Stimulated activated CD4-positive, alpha-beta T cell treated with anti-CD3 and anti-CD28 coated beads, Interleukin-12 subunit alpha, Interleukin-12 subunit beta, amount 100 ng/mL, for 24 hours (primary cell): ENCODE data around the gene TNFRSF9.
"Not testable (repeated sequence)": the region's sequence is repeated elsewhere in the genome, so short reads cannot be mapped to it uniquely, and the experiment has no call there.

Experiments
- DNase-seq, 2 experiments: peaks; one replicate each; pipeline ENCODE4 v3.0.0-alpha.2; 2020; ENCODE audit warnings: low read depth in 2 of 2

TNFRSF9 gene

GRCh38 chr1:7919880-7920279 is 20.8 kb downstream of the TNFRSF9 start:
- no peak for DNase-seq

GRCh38 chr1:7917971-7918370 is 22.7 kb downstream of the TNFRSF9 start:
- not testable (repeated sequence) for DNase-seq

- DNase-seq: no peak
Observed at GRCh38 chr1:7916501-7916830, 24.2 kb downstream of the TNFRSF9 start.

GRCh38 chr1:7915826-7916500 is 24.7 kb downstream of the TNFRSF9 start:
- DNase-seq: peak in 1 of 2 experiments; percentile 20

GRCh38 chr1:7912743-7913557 is 27.7 kb downstream of the TNFRSF9 start:
- no peak for DNase-seq

GRCh38 chr1:7912145-7912544 is 28.5 kb downstream of the TNFRSF9 start:
- no peak for DNase-seq

GRCh38 chr1:7905262-7905661 is 35.4 kb downstream of the TNFRSF9 start:
- no peak for DNase-seq

- peak; percentile 37 to 44 for DNase-seq
Observed at GRCh38 chr1:7902478-7903085, 38.1 kb downstream of the TNFRSF9 start.

- DNase-seq: no peak
Observed at GRCh38 chr1:7899741-7900140, 40.9 kb downstream of the TNFRSF9 start.

- DNase-seq: no peak
Observed at GRCh38 chr1:7898962-7899361, 41.7 kb downstream of the TNFRSF9 start.

GRCh38 chr1:7896994-7897393 is 43.6 kb downstream of the TNFRSF9 start:
- DNase-seq: no peak

- no peak for DNase-seq
Observed at GRCh38 chr1:7893529-7894180, 47.0 kb downstream of the TNFRSF9 start.

GRCh38 chr1:7891804-7892203 is 48.8 kb downstream of the TNFRSF9 start:
- no peak for DNase-seq

- no peak for DNase-seq
Observed at GRCh38 chr1:7890853-7891252, 49.8 kb downstream of the TNFRSF9 start.

- DNase-seq: no peak
Observed at GRCh38 chr1:7888248-7889081, 52.2 kb downstream of the TNFRSF9 start.

- DNase-seq: no peak
Observed at GRCh38 chr1:7886405-7886745, 54.3 kb downstream of the TNFRSF9 start.

GRCh38 chr1:7885513-7886404 is 54.9 kb downstream of the TNFRSF9 start:
- DNase-seq: peak; percentile 3 to 28

GRCh38 chr1:7884757-7885156 is 55.9 kb downstream of the TNFRSF9 start:
- DNase-seq: no peak

GRCh38 chr1:7879228-7879627 is 61.4 kb downstream of the TNFRSF9 start:
- no peak for DNase-seq

GRCh38 chr1:7878027-7878426 is 62.6 kb downstream of the TNFRSF9 start:
- no peak for DNase-seq
